ENCODE measurements around the gene LRRC31.
A peak's percentile ranks its signal among the peaks of the same experiment; 100 is the strongest.

Gene LRRC31

GRCh38 chr3:169879845-169880575, 10.3 kb upstream of the LRRC31 start:
- TF ChIP-seq ZFX (IDR thresholded peaks at IDR 0.05): no peak
- TF ChIP-seq CTCF (conservative IDR thresholded peaks at IDR 0.05): no peak
- H3K27ac ChIP-seq: no peak overlapping the region

GRCh38 chr3:169879013-169879557, 9.3 kb upstream of the LRRC31 start:
- no peak for TF ChIP-seq ZFX (IDR thresholded peaks at IDR 0.05)
- no peak for TF ChIP-seq CTCF (conservative IDR thresholded peaks at IDR 0.05)
- H3K27ac ChIP-seq: no peak overlapping the region

- H3K27ac ChIP-seq: peak overlapping the region; percentile 19; the same call in 1 of the 2 replicates
- TF ChIP-seq CTCF (conservative IDR thresholded peaks at IDR 0.05) (no peak), ZFX (IDR thresholded peaks at IDR 0.05) (no peak)
Measured at GRCh38 chr3:169871129-169871886, 1.6 kb upstream of the LRRC31 start.

- TF ChIP-seq ZFX (IDR thresholded peaks at IDR 0.05) (no peak), CTCF (conservative IDR thresholded peaks at IDR 0.05) (no peak)
- no peak overlapping the region for H3K27ac ChIP-seq
Measured at GRCh38 chr3:169868369-169868768, 1.4 kb downstream of the LRRC31 start.

GRCh38 chr3:169867584-169868210, 2.0 kb downstream of the LRRC31 start:
- TF ChIP-seq CTCF (conservative IDR thresholded peaks at IDR 0.05): no peak
- TF ChIP-seq ZFX (IDR thresholded peaks at IDR 0.05): no peak
- no peak overlapping the region for H3K27ac ChIP-seq

GRCh38 chr3:169865176-169865767, 4.5 kb downstream of the LRRC31 start:
- no peak for TF ChIP-seq ZFX (IDR thresholded peaks at IDR 0.05)
- TF ChIP-seq CTCF (conservative IDR thresholded peaks at IDR 0.05): no peak
- no peak overlapping the region for H3K27ac ChIP-seq
